Activated CD4-positive, alpha-beta memory T cell treated with anti-CD3 and anti-CD28 coated beads, Interleukin-2, amount 10 ng/mL, durations not matched to agents 7 days and 5 days (primary cell): ENCODE measurements around the gene ANKS1A. TPM values are rescaled to one million over a fixed set of nuclear protein-coding genes. Genes with fewer than 3 reads are reported as not detected.
A peak's percentile ranks its signal among the peaks of the same experiment; 100 is the strongest.
"Not testable (repeated sequence)": the region's sequence is repeated elsewhere in the genome, so short reads cannot be mapped to it uniquely, and the experiment has no call there.

ENCODE experiments used
- CTCF ChIA-PET: fragments of 350-600 bp; sonication (Branson Sonifier 250); formaldehyde crosslinking; loops from one replicate; lab custom pipeline; 2021; ENCODE audit warnings: antibody characterized with exemption, inconsistent platforms; lab: Charles Lee
- POLR2A ChIA-PET: fragments of 350-600 bp; sonication (Branson Sonifier 250); formaldehyde crosslinking; loops from one replicate; lab custom pipeline; 2021; ENCODE audit warnings: antibody characterized with exemption; lab: Charles Lee
- DNase-seq: peaks from one replicate; pipeline ENCODE4 v3.0.0-alpha.2; 2020
- H3K27ac Mint-ChIP-seq: one replicate; pipeline ENCODE4 v1.8.0; 2021; ENCODE audit warnings: mild to moderate bottlenecking, mixed read lengths
- H3K27me3 Mint-ChIP-seq: one replicate; pipeline ENCODE4 v1.8.0; 2021; ENCODE audit warnings: mixed read lengths
- H3K36me3 Mint-ChIP-seq: one replicate; pipeline ENCODE4 v1.8.0; 2021; ENCODE audit warnings: low read depth, mixed read lengths
- H3K4me1 Mint-ChIP-seq: one replicate; pipeline ENCODE4 v1.8.0; 2021; ENCODE audit warnings: mixed read lengths
- H3K4me3 Mint-ChIP-seq: one replicate; pipeline ENCODE4 v1.8.0; 2021; ENCODE audit warnings: mild to moderate bottlenecking, mixed read lengths
- H3K9me3 Mint-ChIP-seq: one replicate; pipeline ENCODE4 v1.8.0; 2021; ENCODE audit warnings: mixed read lengths
- total RNA-seq, 2 experiments: library from RNA; stranded (reverse); gene quantifications; one replicate each; pipeline ENCODE4 v1.2.3, GENCODE V29; 2021

Gene ANKS1A
- total RNA-seq, 2 experiments from 2014 or later: 8.8 to 9.5 TPM

GRCh38 chr6:34871853-34872252 lies 17.2 kb upstream of the ANKS1A start:
- no peak overlapping the region for H3K27ac Mint-ChIP-seq
- ChIA-PET POLR2A (interaction anchor here (2.1 kb wide), 1 partner anchor 17 kb away, joined by 10 read pairs; the partner anchor contains the start of genes ANKS1A and TAF11), CTCF (no interaction called here)
- peaks cover 30% of the 10 kb centered on the region for H3K36me3 Mint-ChIP-seq
- no peaks in the 10 kb centered on the region for H3K27me3 Mint-ChIP-seq
- no peaks in the 10 kb centered on the region for H3K4me1 Mint-ChIP-seq
- H3K4me3 Mint-ChIP-seq: no peak overlapping the region
- H3K9me3 Mint-ChIP-seq: no peaks in the 10 kb centered on the region
- no peak for DNase-seq

DNA sequence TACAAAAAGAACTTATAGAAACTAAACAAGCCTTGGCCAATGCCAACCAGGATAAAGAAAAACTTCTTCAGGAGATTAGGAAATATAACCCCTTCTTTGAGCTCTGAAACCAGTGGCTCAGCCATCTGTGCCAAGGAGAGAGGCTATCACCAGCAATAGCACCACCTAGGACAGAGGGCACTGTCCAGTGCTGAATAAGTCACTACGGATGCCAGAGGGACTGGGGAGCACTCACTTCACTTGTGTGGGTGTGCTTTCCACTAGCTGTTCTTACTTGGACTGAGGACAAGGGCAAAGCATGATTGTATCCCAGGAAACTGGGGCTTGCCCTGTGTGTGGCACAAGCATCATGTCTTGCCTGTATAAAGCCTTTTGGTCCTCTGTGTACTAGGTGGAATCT lies 16.7 kb upstream of the ANKS1A start:
- no peak overlapping the region for H3K4me3 Mint-ChIP-seq

GRCh38 chr6:34875292-34876213 lies 13.5 kb upstream of the ANKS1A start:
- H3K4me3 Mint-ChIP-seq: no peak overlapping the region
- ChIA-PET POLR2A (interaction anchor here (1.7 kb wide), 1 partner anchor 13 kb away, joined by 7 read pairs; the partner anchor contains the start of gene TAF11), CTCF (no interaction called here)
- H3K36me3 Mint-ChIP-seq: peaks cover 45% of the 10 kb centered on the region
- H3K27ac Mint-ChIP-seq: no peak overlapping the region
- no peaks in the 10 kb centered on the region for H3K27me3 Mint-ChIP-seq
- H3K9me3 Mint-ChIP-seq: no peaks in the 10 kb centered on the region
- no peak for DNase-seq
- no peaks in the 10 kb centered on the region for H3K4me1 Mint-ChIP-seq

More for the DNA sequence above, 16.7 kb upstream of the ANKS1A start:
- Mint-ChIP-seq H3K9me3 (no peaks in the 10 kb centered on the region), H3K27me3 (no peaks in the 10 kb centered on the region), H3K36me3 (peaks cover 30% of the 10 kb centered on the region), H3K4me1 (no peaks in the 10 kb centered on the region), H3K27ac (no peak overlapping the region)
- DNase-seq: no peak
- POLR2A ChIA-PET: interaction anchor here (1.2 to 2.1 kb wide), 2 partner anchors 13 to 16 kb away, joined by 3 to 10 read pairs; partner anchors contain the start of genes ANKS1A and TAF11
- CTCF ChIA-PET: no interaction called here

DNA sequence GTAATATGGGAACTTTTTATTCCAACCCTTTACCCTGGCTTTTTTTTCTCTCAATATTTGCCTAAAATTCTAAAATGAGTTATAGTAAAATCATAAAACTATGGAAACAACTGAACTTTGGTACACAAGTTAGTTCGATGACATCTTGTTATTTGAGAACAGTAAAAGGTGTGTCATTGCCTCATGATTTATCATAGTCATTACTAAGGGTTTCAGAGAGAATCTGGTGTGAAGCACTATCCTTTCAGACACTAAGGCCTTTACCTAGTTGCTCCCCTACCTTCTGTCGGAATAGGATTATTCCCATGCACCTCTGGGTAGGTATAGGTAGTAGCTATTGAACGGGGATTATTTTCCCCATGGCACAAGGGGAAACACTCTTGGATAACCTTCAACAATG lies 12.6 kb upstream of the ANKS1A start:
- CTCF ChIA-PET: no interaction called here
- Mint-ChIP-seq H3K27me3 (no peaks in the 10 kb centered on the region), H3K4me3 (no peak overlapping the region), H3K36me3 (peaks cover 36% of the 10 kb centered on the region), H3K27ac (no peak overlapping the region), H3K9me3 (no peaks in the 10 kb centered on the region), H3K4me1 (no peaks in the 10 kb centered on the region)
- no peak for DNase-seq
- POLR2A ChIA-PET: interaction anchor here (4.1 kb wide), 1 partner anchor 12 kb away, joined by 24 read pairs; the partner anchor contains the start of genes ANKS1A and TAF11

GRCh38 chr6:34877259-34877658 lies 11.8 kb upstream of the ANKS1A start:
- Mint-ChIP-seq H3K27me3 (no peaks in the 10 kb centered on the region), H3K4me1 (no peaks in the 10 kb centered on the region), H3K36me3 (peaks cover 35% of the 10 kb centered on the region), H3K27ac (no peak overlapping the region), H3K9me3 (no peaks in the 10 kb centered on the region), H3K4me3 (no peak overlapping the region)
- ChIA-PET POLR2A (interaction anchor here (4.1 kb wide), 1 partner anchor 11 kb away, joined by 24 read pairs; the partner anchor contains the start of genes ANKS1A and TAF11), CTCF (no interaction called here)
- DNase-seq: no peak

DNA sequence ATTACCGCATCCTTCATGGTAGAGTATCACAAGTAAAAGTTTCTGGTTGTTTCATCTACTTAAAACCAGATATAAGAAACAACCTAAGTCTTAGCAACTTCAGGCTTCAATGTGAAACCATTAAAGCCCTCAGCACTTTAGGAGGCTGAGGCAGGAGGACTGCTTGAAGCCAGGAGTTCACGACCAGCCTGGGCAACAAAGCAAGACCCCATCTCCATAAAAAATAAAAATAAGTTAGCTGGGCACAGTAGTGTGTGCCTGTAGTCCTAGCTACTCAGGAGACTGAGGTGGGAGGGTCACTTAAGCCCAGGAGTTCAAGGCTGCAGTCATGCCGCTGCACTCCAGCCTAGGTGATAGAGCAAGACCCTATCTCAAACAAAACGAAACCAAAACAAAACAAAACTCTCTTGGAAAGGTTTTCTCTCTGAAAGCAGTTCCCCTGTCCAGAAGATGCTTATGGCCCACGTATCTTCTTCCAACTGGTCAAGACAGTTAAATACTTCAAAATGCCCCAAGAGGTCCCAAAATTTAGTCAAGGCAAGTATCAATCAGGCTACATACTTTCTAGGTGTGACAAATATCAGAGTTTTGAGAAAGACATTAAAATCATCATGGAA lies 11.1 kb upstream of the ANKS1A start:
- CTCF ChIA-PET: no interaction called here
- POLR2A ChIA-PET: interaction anchor here (4.1 kb wide), 1 partner anchor 11 kb away, joined by 24 read pairs; the partner anchor contains the start of genes ANKS1A and TAF11
- no peaks in the 10 kb centered on the region for H3K9me3 Mint-ChIP-seq
- no peak overlapping the region for H3K27ac Mint-ChIP-seq
- H3K27me3 Mint-ChIP-seq: no peaks in the 10 kb centered on the region
- H3K4me3 Mint-ChIP-seq: no peak overlapping the region
- peaks cover 1% of the 10 kb centered on the region for H3K4me1 Mint-ChIP-seq
- DNase-seq: no peak
- H3K36me3 Mint-ChIP-seq: peaks cover 38% of the 10 kb centered on the region

GRCh38 chr6:34884073-34884472 lies 5.0 kb upstream of the ANKS1A start:
- POLR2A ChIA-PET, DNase-seq, H3K27me3 Mint-ChIP-seq, H3K4me3 Mint-ChIP-seq, H3K27ac Mint-ChIP-seq, H3K9me3 Mint-ChIP-seq: not testable (repeated sequence)
- Mint-ChIP-seq H3K4me1 (peaks cover 40% of the 10 kb centered on the region), H3K36me3 (peaks cover 38% of the 10 kb centered on the region)
- CTCF ChIA-PET: interaction anchor here (1.2 kb wide), 1 partner anchor 12 kb away, joined by 6 read pairs; no protein-coding TSS in a partner anchor

- Mint-ChIP-seq H3K27me3 (no peaks in the 10 kb centered on the region), H3K27ac (no peak overlapping the region), H3K4me3 (no peak overlapping the region), H3K9me3 (peaks cover 4% of the 10 kb centered on the region), H3K4me1 (peaks cover 42% of the 10 kb centered on the region), H3K36me3 (peaks cover 31% of the 10 kb centered on the region)
- no peak for DNase-seq
- ChIA-PET CTCF (no interaction called here), POLR2A (interaction anchor here (1.0 kb wide), 1 partner anchor 12 kb away, joined by 3 read pairs; no protein-coding TSS in a partner anchor)
Observed at GRCh38 chr6:34884996-34885395, 4.1 kb upstream of the ANKS1A start.

DNA sequence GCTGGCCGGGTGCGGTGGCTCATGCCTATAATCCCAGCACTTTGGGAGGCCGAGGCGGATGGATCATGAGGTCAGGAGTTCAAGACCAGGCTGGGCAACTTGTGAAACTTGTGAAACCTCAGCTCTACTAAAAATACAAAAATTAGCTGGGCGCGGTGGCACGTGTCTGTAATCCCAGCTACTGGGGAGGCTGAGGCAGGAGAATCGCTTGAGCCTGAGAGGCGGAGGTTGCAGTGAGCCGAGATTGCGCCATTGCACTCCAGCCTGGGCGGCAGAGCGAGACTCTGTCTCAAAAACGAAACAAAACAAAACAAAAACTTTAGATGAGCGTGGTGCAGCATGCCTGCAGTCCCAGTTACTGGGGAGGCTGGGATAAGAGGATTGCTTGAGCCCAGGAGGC lies 3.2 kb upstream of the ANKS1A start:
- Mint-ChIP-seq H3K36me3 (peaks cover 28% of the 10 kb centered on the region), H3K4me1 (peaks cover 48% of the 10 kb centered on the region)
- CTCF ChIA-PET, DNase-seq, H3K27me3 Mint-ChIP-seq, H3K9me3 Mint-ChIP-seq, H3K27ac Mint-ChIP-seq, POLR2A ChIA-PET, H3K4me3 Mint-ChIP-seq: not testable (repeated sequence)

- DNase-seq: peak; percentile 93
- Mint-ChIP-seq H3K36me3 (peaks cover 25% of the 10 kb centered on the region), H3K27ac (peak within 1 kb of the TSS; percentile 98), H3K4me3 (peak within 1 kb of the TSS; percentile 99), H3K9me3 (peaks cover 4% of the 10 kb centered on the region), H3K4me1 (peaks cover 52% of the 10 kb centered on the region), H3K27me3 (peaks cover 6% of the 10 kb centered on the region)
- POLR2A ChIA-PET: interaction anchor here (0.5 to 3.5 kb wide), 30 partner anchors 8 to 664 kb away, joined by 3 to 27 read pairs (median 6); partner anchors contain the start of genes BLTP3A, HMGA1, ILRUN and RPS10
- CTCF ChIA-PET: interaction anchor here (1.1 to 2.7 kb wide), 5 partner anchors 96 to 361 kb away, joined by 3 to 12 read pairs (median 5); partner anchors contain the start of gene BLTP3A
Observed at GRCh38 chr6:34887753-34888513, 1.1 kb upstream of the ANKS1A start, which contains the start of gene TAF11. TAF11 (minus strand) TSS chr6:34888042; CDS start chr6:34887957, 85 bp downstream.

DNA sequence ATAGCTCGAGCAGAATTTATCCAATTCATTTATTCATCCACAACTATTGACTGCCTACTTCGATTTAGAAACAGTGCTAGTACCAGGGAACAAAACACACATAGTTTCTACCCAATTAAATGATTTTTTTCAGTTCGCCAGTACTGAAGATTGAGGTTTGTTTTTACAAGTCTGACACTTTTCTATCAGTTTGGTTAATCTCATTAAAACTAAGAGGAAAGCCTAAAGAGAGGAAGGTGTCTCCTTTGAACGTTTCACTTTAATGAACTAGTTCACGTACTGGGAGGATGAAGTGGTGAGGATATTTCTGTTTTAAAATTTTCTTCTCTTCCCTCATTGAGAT lies 570 bp upstream of the ANKS1A start:
- peak overlapping the region; percentile 99 for H3K4me3 Mint-ChIP-seq
- H3K27me3 Mint-ChIP-seq: peaks cover 6% of the 10 kb centered on the region
- peaks cover 19% of the 10 kb centered on the region for H3K36me3 Mint-ChIP-seq
- CTCF ChIA-PET: interaction anchor here (1.1 to 2.7 kb wide), 6 partner anchors 13 to 1139 kb away, joined by 3 to 12 read pairs (median 4); partner anchors contain the start of genes BLTP3A and MAPK14
- no peak for DNase-seq
- peaks cover 4% of the 10 kb centered on the region for H3K9me3 Mint-ChIP-seq
- POLR2A ChIA-PET: interaction anchor here (0.5 to 3.5 kb wide), 23 partner anchors 9 to 664 kb away, joined by 3 to 27 read pairs (median 7); partner anchors contain the start of genes BLTP3A, HMGA1, ILRUN and RPS10
- peak overlapping the region; percentile 98 for H3K27ac Mint-ChIP-seq
- peaks cover 49% of the 10 kb centered on the region for H3K4me1 Mint-ChIP-seq

DNA sequence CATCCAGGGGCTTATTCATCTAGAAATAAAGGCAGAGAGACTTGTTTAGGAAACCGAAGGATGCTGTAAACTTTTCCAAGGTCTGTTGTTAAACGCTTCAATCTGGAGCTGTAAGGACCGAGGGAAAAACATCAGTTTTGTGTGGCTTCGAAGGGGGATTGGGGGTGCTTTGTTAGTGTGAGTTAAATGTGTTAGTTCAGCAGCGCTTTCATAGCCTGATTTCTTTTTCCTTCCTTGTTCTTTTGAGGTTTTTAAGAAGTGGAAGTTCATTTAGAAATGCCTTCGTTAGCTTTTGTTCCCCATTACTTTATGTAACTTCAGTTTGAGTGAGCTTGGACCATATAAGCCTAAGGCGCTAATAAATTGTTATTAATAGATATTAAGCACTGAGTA lies 1.5 kb downstream of the ANKS1A start:
- ChIA-PET POLR2A (no interaction called here), CTCF (no interaction called here)
- H3K27me3 Mint-ChIP-seq: peaks cover 6% of the 10 kb centered on the region
- peaks cover 4% of the 10 kb centered on the region for H3K36me3 Mint-ChIP-seq
- H3K9me3 Mint-ChIP-seq: no peaks in the 10 kb centered on the region
- DNase-seq: no peak
- H3K4me1 Mint-ChIP-seq: peaks cover 36% of the 10 kb centered on the region
- no peak overlapping the region for H3K27ac Mint-ChIP-seq
- H3K4me3 Mint-ChIP-seq: peak overlapping the region; percentile 99
